Mucosa of descending colon (tissue), 3 donors: Measurements from ENCODE around the gene CREB5. TPM values are rescaled to one million over a fixed set of nuclear protein-coding genes. Genes with fewer than 3 reads are reported as not detected.
A peak's percentile ranks its signal among the peaks of the same experiment; 100 is the strongest.

ENCODE experiments used
- ATAC-seq: fragments of 200-7000 bp; cut with Tn5 transposase; one replicate; pipeline ENCODE4 v1.9.1; 2020; ENCODE audit warnings: mild to moderate bottlenecking, moderate library complexity
- DNase-seq, 3 donors: peaks; one replicate each; pipeline ENCODE4 v3.0.0-alpha.2; 2020
- H3K36me3 ChIP-seq: fragments of 200-600 bp; one replicate; pipeline ENCODE4 v1.8.0; 2021; ENCODE audit warnings: low read depth, mild to moderate bottlenecking
- H3K4me1 ChIP-seq: fragments of 200-600 bp; one replicate; pipeline ENCODE4 v1.8.0; 2021; ENCODE audit warnings: low read depth, mild to moderate bottlenecking
- H3K4me3 ChIP-seq: fragments of 200-600 bp; one replicate; pipeline ENCODE4 v1.8.0; 2021; ENCODE audit warnings: mild to moderate bottlenecking
- H3K9me3 ChIP-seq: fragments of 200-600 bp; one replicate; pipeline ENCODE4 v1.8.0; 2021; ENCODE audit warnings: mild to moderate bottlenecking
- intact Hi-C, 2 donors: fragments of 100-400 bp; cut with DNase I in 1 of 2; cut with micrococcal nuclease in 1 of 2; formaldehyde crosslinking; loops; one replicate each; pipeline versions ENCODE4 v1.11.0 to v1.11.1; 2022; cut with DNase I, micrococcal nuclease
- total RNA-seq, 3 donors: library from RNA; stranded (reverse); fragmentation: NEBNext Ultra II Directional in 2 of 3; extraction: Animal tissue kit (Norgen Biotek cat#: 25700) in 2 of 3; gene quantifications; one replicate each; pipeline versions ENCODE4 v1.2.1 to v1.2.4, GENCODE V29; 2021 to 2023
- TF ChIP-seq, protein P1 (sequence below): fragments of 200-600 bp; IDR thresholded peaks from one replicate; pipeline ENCODE4 v1.8.0; 2022; ENCODE audit warnings: antibody characterized with exemption, mild to moderate bottlenecking
- donor health status: DM: no; HTN: no; CAD: no; lungs with moderate emphysema.
- donor health status: DM: no; HTN: no; CAD: no.
- donor health status: DM: no; HTN: yes; CAD: no.

CREB5 gene
- total RNA-seq, 3 donors from 2014 or later, result 0.61 to 5.4 (median 1.9) TPM

DNA sequence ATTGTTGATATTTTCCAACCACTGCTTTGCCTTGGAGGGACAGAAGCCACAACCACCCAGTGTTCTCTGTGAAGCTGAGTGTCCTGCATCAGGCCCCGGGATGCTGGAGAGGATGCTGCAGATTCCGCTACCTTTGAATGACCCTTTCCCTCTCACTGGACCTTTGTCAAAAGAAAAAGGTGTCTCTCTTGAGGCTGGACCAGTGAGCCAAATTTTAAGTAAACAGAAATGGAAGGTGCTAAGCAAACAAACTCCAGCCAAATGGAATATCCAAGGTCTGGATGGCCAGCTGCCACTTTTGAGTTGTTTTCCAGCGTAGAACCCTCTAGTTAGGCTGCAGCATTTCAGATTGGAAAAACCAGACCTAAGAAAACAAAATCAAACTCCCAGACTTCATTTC lies 400.3 kb downstream of the CREB5 start:
- no peaks in the 10 kb centered on the region for H3K36me3 ChIP-seq
- no peak overlapping the region for H3K4me3 ChIP-seq
- no peaks in the 10 kb centered on the region for H3K9me3 ChIP-seq
- intact Hi-C loops, result no loop called here
- peaks cover 6% of the 10 kb centered on the region for H3K4me1 ChIP-seq
- ATAC-seq, result no peak
- no peak for DNase-seq
- TF ChIP-seq, protein P1, sequence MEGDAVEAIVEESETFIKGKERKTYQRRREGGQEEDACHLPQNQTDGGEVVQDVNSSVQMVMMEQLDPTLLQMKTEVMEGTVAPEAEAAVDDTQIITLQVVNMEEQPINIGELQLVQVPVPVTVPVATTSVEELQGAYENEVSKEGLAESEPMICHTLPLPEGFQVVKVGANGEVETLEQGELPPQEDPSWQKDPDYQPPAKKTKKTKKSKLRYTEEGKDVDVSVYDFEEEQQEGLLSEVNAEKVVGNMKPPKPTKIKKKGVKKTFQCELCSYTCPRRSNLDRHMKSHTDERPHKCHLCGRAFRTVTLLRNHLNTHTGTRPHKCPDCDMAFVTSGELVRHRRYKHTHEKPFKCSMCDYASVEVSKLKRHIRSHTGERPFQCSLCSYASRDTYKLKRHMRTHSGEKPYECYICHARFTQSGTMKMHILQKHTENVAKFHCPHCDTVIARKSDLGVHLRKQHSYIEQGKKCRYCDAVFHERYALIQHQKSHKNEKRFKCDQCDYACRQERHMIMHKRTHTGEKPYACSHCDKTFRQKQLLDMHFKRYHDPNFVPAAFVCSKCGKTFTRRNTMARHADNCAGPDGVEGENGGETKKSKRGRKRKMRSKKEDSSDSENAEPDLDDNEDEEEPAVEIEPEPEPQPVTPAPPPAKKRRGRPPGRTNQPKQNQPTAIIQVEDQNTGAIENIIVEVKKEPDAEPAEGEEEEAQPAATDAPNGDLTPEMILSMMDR, result no peak

- intact Hi-C loops, result no loop called here
- no peak overlapping the region for H3K4me3 ChIP-seq
- no peak for ATAC-seq
- H3K4me1 ChIP-seq, result peaks cover under 1% of the 10 kb centered on the region
- DNase-seq, result no peak
- no peaks in the 10 kb centered on the region for H3K9me3 ChIP-seq
- no peaks in the 10 kb centered on the region for H3K36me3 ChIP-seq
- TF ChIP-seq, protein P1, result no peak
These were observed 401.1 kb downstream of the CREB5 start for GRCh38 chr7:28813243-28813962.

DNA sequence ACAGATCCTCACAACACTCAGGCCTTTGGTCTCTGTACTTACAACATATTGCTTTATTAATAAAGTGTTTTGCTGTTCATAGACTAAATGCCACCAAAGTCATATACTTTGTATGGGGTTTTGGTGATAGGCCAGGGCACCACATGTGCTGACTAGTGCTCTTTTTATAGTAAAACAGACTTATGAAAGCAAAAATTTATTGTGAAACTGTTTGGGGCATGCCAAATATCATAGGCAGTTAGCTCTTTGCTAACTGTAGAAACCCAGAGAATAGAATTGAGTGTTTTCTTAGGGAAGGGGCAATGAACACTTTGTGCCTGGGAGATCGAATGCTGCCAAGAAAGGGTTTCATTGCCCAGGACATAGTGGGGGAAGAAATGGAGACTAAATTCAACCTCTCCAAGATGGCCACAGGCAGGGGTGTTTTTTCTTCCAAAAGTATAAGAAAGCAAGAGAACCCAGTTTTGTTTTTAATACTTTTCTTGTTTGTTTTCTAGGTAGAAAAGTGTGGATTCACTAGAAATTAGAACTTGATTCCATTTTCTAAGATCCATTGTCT lies 403.1 kb downstream of the CREB5 start:
- intact Hi-C loops, result no loop called here
- H3K36me3 ChIP-seq, result no peaks in the 10 kb centered on the region
- H3K4me3 ChIP-seq, result no peak overlapping the region
- H3K9me3 ChIP-seq, result no peaks in the 10 kb centered on the region
- ATAC-seq (no peak), DNase-seq (no peak)
- TF ChIP-seq, protein P1, result no peak
- no peaks in the 10 kb centered on the region for H3K4me1 ChIP-seq

DNA sequence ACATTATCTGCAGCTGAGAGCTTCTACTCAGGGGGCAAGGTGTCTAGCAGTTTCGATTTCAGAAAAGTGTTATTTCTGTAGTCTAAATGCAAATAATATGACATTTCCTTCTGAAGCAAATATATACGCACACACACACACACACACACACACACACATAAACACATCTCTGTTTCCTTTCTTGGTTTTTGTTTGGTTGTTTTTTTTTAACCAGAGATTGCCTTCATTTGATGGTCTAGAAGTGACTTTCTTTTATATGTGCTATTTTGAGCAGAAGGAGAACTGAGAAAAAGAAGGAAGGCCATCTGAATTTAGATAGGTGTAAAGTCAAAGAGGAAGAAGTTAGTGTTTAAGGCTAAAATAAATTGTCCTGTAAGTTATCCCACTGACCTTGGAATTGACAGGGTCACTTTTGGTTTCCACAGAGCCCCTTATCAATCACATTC lies 403.6 kb downstream of the CREB5 start:
- Histone ChIP-seq H3K4me3 (no peak overlapping the region), H3K9me3 (no peaks in the 10 kb centered on the region), H3K4me1 (no peaks in the 10 kb centered on the region), H3K36me3 (no peaks in the 10 kb centered on the region)
- intact Hi-C loops, result no loop called here
- TF ChIP-seq, protein P1, result no peak
- peak; percentile 43 for ATAC-seq
- peak in 1 of 3 donors; percentile 16 for DNase-seq

DNA sequence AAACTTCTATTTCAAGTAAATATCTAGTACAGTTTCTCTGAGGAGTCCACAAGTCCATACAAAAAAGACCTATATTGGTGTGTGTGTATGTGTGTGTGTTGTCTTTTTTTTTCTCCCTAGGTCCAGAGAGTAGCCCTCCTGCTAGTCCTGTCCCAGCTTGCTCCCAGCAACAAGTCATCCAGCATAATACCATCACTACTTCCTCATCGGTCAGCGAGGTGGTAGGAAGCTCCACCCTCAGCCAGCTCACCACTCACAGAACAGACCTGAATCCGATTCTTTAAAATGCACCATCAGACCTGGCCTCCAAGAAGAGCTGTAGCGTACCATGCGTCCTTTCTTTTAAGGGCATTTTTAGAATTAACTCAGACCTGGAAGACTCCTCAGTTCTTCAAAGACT lies 406.7 kb downstream of the CREB5 start:
- H3K4me3 ChIP-seq, result no peak overlapping the region
- no peak for ATAC-seq
- intact Hi-C loops, result no loop called here
- H3K36me3 ChIP-seq, result no peaks in the 10 kb centered on the region
- TF ChIP-seq, protein P1, result no peak
- H3K4me1 ChIP-seq, result no peaks in the 10 kb centered on the region
- H3K9me3 ChIP-seq, result no peaks in the 10 kb centered on the region
- no peak for DNase-seq
